GM21528 (cell line): ENCODE measurements around the gene DMRTB1.

Experiments used
- ATAC-seq: cut with Tn5 transposase; IDR thresholded peaks from one replicate; pipeline ENCODE4 v1.9.1; 2021; ENCODE audit warnings: mild to moderate bottlenecking, moderate library complexity; ENCODE audit not compliant: unreplicated experiment, low FRiP score

Gene DMRTB1

DNA sequence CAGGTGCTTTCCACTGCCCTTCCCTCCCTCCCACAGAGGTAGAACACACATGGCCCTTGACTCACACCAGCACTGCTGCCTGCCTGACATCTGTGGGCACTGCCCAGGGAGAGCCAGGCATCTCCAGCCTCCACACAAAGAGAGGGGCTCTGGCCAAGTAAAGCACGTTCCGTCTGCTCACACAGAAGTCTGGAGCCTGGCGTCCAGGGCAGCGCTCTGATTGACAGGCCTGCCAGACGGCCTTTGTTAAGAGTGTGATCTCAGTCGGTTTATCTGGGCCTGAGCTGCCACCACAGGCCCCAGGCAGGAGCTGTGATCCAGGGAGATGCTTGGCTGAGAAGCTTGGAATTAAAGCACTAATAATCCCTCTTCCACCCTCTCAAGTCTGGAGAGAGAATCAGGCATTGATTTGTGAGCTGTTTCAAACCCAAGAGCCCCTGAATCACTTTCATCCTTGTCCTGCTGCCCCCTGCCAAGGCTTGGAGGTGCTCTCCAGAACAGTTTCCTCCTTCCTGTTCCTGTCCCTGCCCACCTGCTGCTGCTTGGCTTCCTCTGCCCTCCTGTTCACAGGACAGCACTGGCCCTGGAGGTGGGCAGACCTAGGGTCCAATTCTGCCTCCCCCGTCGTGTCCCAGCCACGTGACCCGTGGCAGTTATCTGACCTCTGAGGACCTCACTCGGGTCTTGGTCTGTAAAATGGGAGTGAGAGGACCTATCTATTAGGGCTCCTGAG lies 3.7 kb downstream of the DMRTB1 start:
- no peak for ATAC-seq

DNA sequence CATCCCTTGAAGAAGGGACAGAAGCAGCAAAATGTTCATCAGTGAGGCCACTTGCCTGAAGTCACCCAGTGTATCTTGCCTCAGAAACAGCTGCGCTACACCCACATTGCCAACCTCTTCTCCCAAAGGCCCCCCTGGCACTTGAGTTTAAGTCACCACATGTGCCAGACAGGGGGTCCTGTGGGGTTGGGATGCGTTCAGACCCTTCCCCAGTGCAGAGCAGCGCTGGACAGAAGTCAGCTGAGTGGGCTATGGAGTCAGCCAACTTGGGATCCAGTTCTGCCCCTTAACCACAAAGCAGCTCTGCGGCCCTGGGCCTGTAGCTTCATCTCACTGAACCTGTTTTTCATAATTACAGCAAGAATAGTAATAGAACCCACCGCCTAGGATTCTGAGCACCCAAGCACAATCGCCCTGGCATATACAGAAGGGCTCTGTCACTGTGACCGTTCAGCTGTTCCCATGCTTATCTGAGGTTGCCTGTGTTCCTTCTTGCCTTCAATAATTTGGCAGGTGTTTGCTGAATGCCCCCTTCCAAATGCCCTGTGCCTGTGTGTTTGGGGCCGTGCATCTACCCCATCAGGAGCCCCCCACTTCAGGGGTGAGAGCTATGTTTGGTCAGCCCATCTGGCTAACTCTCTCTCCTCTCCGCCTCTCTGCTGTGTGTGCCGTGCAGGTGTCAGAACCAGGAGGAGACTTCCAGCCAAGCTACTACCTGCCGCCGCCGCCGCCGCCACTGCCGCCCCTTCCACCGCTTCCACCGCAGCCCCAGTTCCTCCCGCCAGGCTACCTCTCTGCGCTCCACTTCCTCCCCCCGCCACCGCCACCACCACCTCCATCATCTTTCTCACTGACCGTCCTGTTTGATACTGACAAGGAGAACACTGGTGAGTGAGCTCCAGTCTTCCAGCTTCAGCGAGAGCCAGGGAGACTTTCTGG lies 5.0 kb downstream of the DMRTB1 start:
- no peak for ATAC-seq

DNA sequence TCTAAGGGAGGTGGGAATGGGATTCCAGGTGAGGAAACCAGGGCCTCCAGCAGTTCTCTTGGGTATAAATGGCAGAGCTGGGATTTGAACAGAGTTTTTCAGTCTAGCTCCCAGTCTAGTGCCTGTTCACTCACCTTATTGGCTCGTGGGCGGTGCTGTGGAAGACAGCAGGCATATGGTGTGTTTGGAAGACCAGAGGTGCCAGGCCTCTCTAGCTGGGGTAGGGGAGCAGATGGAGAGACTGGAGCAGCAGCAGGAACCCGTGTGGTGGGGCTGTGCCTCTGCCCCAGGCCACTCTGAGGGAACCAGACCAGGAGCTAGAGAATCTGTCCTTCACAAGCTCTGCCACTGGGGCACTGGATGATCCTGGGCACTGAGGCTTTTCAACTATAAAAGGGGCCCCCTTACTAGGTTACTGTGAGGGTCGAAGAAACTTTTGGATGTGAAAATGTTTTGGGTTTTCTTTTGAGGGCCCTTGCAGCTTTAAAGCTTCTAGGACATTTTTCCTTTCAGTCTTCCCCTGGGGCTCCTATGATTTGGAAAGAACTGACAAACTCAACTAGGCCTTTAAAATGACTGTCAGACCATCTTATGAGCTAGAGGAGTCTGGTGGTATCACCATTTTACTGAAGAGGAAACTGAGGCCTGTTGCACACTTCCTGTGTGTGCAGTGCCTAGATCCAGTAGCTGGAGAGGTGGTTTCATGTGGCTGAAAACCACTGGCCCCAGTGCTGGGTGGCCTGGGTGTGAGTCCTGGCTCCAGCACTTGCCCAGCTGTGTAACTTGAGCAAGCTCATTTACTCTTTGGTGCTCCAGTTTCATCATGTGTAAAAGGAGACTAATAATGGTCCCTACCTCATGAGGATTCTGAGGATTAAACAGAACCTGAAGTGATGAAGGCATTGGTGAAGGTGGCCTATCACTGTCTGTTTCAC lies 6.1 kb downstream of the DMRTB1 start:
- ATAC-seq = no peak

DNA sequence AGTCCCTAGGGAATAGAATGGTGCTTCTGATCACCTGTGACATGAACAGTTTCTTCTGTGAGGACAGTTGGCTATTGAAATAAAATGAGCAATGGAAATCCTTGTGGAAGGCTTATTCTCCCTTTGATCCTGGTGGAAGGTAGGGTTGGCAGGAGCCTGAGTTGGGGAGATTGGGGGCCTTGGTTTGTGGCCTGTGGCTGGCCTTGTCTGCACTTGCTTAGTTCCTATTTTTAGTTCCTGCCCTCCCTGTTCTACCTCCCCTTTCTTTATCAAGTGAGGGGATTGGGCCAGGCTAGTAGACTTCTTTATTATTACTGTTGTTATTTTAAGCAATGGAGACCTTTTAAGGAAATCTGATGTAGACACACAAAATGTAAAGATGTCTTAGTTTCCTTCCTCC lies 8.2 kb downstream of the DMRTB1 start:
- ATAC-seq = no peak

DNA sequence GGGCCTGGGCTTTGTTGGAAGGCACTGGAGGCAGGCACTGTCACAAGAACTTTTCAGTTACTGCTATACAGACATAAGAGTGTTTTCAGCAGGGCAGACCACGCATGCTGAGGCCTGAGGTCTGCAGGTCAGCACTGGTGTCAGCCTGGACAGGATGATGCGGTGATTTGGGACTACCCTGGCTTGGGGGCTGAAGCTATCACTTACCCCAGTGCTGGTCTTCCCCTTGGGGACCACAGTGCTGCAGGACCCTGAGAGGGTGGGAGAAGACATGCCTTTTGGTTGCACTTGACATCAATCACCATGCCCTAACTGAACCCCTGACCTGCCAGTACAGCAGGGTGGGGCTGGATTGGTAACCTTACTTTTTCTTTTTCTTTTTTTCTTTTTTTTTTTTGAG lies 9.2 kb downstream of the DMRTB1 start:
- no peak for ATAC-seq

DNA sequence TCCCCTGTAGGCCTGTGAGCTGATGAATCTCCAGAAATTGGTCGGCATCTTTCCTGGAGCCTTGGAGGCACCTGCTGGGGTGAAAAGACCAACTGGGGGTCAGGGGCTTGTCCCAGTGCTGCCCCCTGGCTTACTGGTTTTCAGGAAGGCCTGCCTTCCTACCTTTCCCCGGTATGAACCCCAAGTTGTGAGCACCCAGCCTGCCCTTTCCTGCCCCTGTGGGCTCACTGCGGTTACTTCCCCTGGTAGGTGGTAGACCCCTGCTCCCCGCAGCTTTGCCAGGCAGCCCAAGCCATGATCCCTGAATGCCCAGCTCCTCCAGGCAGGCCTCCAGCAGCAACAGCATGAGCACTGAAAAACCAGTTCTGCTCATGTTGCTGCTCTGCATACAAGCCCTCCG lies 10.2 kb downstream of the DMRTB1 start:
- ATAC-seq = no peak

DNA sequence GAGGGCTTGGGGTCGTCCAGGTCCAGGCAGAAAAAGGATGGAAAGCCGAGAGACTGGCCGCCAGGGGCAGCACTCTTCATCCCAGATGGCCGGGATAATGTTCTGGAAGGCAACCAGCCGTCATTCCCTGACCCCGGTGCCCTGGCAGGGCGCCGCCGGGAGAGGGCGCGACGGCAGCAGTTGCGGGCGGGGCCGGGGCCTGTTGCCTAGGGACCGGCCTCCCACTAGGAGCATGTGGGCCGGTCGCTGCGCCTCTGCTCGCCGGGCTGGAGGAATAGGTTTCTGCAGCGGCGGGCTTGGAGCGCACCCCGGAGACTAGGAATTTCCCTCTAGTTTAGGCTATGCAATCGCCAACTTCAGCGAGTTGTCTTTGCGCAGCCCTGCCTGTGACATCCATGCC lies 11.0 kb downstream of the DMRTB1 start:
- ATAC-seq = no peak

DNA sequence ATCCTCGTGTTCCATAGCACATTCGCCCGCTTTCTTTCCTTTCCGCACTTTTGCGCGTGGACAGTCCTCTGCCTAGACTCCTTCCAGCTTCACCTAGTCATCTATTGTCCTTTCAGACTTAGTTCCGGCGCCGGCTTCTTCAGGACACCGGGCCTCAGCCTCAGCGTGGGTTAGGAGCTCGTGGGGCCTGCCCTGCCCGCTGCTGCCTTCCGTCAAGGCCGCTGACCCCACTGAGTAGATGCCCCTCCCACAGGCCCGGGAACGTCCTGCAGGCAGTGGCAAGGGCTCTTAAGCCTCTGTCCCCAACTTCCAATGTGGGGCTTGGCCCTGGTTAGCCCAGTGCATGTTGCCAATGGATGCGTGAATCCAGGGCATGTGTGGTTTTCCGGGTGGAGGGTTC lies 11.4 kb downstream of the DMRTB1 start:
- no peak for ATAC-seq

DNA sequence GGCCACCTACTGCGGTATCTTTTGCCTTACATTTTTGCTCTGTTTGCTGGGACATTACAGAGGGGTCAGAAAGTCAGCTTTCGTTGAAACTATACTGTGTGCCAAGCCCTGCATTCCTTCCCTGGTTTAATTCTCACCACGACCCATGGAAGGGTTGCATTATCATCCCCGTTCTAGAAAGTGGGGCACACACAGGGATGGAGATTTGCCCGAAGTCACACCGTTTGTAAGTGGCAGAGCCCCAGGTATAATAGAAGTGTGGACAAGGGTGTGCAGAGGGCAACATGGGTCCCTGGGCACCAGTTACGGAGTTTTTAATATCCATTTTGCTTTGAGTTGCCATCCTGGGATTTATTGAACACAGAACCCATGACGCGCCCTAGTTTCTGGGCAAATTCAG lies 11.8 kb downstream of the DMRTB1 start:
- no peak for ATAC-seq

DNA sequence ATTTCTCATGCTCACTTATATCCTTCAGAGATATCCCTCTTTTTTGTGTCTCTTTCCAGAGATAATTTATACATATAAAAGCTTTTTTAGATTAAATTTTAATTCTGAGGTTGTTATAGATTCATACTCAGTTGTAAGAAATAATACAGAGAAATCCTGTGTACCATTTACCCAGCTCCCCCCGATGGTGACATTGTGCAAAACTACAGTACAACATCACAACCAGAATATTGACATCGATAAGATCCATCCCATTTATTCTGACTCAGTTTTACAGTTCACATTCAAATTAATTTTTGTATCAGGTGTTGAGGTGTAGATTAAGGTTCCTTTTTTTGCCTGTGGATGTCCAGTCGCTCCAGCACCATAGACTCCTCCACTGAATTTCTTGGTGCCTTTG lies 14.3 kb downstream of the DMRTB1 start:
- no peak for ATAC-seq

DNA sequence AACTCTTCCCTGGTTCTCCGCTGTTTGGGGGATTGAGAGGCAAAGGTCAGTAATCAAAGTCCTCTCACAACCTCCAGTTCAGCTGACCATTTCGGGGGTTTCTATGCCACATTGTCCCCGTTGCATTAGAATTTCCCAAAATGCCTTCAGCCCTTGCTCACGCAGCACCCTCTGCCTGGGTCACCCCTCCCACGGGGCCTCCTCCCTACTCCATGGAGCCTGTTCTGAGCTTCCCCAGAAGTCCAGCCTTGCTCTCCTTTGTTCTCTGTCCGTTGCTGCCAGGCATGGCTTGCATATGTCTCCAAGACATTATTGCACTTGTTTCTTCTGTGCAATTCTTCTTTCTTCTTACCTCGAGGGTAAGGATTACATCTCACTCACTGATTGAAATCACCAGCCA lies 16.5 kb downstream of the DMRTB1 start:
- ATAC-seq = no peak

DNA sequence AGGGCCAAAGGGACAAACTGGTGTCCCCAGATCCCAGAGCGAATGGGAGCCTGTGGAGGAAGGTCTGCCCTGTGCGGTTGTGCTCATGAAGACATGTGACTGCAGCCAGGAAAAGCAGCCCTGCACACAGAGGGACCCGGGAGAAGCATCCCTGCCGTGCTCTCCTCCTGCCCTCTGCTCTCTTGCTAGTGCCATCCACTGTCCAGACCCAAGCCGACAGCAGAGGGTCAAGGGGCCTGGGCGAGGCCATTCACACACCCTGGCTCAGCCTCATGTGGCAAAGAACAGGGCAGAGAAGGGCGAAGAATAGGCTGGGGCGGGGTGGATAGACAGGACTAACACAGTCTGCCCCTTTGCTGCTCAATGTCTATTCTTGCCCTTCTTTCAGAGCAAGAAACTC lies 17.4 kb downstream of the DMRTB1 start:
- ATAC-seq = no peak

DNA sequence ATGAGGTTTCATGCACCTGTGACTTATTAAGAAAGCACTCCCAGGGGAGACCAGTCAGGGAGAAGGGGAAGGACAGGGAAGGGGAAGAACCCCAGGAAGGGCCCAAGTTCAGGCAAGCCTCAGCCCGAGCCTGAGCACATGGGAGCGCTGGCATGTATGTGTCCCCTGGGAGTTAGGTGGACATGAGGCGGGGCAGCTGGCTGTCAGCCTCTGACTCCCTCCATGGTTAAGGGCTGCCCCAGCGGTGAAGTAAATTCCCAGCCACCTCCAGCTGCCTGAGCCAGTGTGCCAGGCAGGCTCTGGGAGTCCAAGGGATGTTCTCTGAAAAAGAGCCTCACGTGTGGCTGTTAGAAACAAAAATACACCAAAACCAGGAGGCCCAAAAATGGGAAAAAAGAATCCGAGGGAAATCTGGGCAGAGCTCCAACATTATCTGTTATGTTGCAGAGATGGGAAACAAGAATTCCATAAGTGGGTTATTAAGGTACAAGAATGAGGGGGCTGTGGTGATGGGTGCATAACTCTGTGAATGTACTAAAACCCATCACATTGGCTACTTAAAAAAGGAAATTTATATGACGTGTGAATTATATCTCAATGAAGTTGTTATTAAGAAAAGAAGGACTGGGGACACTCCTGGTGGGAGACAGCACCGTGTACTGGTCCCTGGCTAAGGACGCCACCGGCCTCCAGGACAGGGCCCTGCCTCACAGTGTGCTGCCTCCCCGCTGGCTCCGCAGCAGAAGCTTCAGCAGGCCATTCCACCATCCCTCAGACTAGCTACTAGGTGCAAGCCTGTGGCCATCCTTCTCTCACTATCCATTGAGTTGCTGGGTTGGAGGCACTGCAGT lies 18.7 kb downstream of the DMRTB1 start:
- ATAC-seq = no peak

DNA sequence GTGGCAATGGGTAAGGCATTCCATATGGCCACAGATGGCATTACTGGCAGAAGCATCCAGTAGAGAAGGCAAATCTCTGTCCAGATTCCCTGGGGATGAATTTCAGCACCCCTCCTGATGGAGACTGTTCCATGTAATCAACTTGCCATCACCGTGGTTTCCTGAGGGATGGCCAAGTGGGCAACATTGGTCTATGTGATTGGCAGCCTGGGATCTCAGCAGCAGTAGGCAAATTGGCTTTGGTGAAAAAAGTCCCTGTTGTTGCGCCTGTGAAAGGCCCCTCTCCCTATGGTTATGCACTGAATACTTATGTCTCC lies 19.3 kb downstream of the DMRTB1 start:
- no peak for ATAC-seq

DNA sequence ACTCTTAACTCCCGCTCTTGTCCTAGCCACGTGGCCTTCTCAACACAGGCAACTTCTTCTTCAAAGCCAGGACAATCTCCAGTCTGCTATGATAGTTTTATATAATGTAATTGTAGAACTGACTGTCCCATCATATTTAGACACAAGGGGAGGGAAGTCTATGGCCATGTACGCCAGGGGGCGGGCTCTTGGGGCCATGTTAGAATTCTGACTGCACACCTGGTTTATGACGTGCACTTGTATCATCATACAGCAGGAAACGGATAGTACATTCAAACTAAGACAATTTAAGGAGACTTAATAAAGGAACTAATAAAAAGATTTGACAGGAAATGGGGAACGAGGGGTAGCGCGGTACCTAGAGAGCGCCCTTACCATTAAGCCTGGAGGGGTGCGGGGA lies 21.5 kb downstream of the DMRTB1 start:
- ATAC-seq = no peak

DNA sequence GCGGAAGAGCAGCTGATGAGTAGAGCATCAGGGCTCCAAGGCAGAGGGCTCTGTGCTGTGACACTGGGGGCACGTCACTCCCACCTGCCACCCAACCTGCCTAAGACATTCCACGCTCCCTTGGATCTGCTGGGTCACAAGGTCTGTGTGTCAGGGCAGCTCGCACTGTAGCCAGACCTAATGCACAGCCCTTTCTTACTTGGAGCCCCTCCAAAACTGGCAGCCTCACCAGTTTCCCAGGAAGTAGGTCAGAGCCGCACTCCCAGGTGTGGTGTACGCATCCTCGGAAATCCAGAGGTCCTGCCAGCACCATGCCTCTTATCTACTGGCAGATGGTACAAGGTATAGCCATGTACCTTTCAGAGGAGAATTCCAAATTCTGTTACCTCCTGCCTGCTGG lies 22.3 kb downstream of the DMRTB1 start:
- ATAC-seq = no peak

DNA sequence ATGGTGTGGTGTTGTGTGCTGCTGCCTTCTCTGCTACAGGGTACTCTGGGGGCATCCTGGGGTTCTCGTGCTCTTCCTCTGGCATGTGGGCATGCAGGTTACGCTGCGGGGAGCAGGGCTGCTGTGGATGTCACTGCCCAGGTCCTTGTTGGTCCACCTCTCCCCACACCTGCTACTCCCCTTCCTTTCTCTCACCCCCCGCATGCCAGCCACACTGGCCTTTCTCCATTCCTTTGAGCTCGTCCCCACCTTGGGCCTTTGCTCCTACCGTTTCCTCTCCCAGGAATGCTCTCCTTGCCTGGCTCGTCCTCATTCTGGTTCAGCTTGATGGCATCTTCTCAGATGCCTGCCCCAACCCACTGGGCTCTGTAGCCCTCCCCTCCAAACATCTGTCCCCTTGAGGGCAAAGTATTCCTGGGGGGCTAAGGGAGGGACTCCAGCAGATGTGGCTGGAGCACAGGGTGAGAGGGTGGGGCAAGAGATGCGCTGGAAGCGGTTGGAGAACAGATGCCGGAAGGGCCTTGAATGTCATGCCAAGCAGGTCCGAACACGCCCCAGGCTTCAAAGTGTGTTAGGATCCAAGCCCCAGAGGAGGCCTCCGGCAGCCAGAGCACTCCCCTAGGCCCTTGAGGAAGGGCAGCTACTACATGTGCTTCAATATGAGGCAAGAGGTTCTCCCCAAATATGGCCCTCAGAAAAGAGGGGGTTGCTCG lies 23.4 kb downstream of the DMRTB1 start:
- ATAC-seq = no peak

DNA sequence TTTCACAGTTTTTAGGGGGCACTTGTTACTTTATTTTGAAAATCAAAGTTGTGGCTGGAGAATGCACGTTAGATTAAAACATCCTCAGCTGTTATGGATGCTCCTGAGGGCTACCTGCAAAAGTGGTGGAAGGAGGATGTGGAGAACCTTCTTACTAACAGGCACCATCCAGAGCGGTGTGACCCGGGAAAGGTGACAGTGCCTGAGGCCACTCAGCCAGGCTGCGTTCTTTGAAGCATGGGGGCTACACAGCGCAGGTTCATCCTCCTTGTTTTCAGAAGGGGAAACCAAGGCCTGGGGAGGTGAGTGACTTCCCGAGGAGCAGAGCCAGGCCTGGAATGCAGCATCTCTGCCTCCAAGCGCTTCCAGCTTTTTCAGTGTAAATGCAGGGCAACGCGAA lies 24.0 kb downstream of the DMRTB1 start:
- no peak for ATAC-seq

DNA sequence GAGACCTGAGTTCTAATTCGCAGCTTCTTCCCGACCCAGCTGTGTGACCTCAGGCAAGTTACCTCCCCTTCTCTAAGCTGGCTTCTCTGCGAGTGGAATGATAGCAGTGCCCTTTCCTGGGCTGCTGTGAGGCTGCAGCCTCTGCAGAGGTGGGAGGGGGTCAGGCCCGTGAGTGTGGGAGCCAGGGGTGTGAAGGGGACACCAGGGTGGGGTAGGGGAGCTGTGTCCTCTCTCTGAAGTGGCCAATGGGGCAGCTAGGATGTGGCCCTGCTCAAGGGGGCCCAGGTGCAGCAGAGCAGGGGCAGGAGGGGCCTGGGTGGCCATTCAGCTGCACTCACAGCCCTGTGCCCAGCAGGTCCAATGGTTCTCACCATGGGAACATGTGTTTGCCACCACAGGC lies 24.5 kb downstream of the DMRTB1 start:
- ATAC-seq = no peak
